GM21619 (cell line): ENCODE measurements around the gene LANCL2.
"Not testable (repeated sequence)": the region's sequence is repeated elsewhere in the genome, so short reads cannot be mapped to it uniquely, and the experiment has no call there.

Experiments used
- ATAC-seq: cut with Tn5 transposase; IDR thresholded peaks from one replicate; pipeline ENCODE4 v1.9.1; 2021; ENCODE audit not compliant: unreplicated experiment

The LANCL2 gene, protein sequence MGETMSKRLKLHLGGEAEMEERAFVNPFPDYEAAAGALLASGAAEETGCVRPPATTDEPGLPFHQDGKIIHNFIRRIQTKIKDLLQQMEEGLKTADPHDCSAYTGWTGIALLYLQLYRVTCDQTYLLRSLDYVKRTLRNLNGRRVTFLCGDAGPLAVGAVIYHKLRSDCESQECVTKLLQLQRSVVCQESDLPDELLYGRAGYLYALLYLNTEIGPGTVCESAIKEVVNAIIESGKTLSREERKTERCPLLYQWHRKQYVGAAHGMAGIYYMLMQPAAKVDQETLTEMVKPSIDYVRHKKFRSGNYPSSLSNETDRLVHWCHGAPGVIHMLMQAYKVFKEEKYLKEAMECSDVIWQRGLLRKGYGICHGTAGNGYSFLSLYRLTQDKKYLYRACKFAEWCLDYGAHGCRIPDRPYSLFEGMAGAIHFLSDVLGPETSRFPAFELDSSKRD

DNA sequence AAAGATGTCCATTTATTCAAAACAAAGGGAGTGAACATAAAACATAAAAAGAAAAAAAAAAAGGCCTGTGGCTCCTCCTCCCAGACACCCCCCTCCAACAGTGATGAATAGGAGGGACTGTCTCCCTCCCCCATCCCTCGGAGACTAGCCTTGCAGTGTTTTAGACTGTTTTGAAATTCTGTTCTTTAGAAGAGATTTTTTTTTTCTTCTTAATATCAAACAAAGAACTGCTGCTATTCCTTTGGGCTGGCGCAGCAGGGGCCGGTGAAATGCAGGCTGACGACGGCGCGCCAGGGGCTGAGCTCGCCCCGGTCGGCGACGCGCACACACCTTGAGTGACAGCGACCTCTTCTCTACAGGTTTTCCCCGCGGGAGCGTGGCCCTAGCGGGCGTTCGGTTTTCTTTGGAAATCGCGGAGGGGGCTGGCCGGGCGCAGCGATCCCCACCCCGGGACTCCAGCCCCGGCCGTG lies at the start of gene LANCL2:
TSS of gene LANCL2 (plus strand) at position 133 of the 470 bp plus-strand sequence. CDS start 689 bp downstream, outside the sequence.
- ATAC-seq, result peak; percentile 31

GRCh38 chr7:55325371-55325792 lies 39.8 kb upstream of the LANCL2 start:
- ATAC-seq, result no peak

GRCh38 chr7:55326081-55326835 lies 38.9 kb upstream of the LANCL2 start:
- no peak for ATAC-seq

DNA sequence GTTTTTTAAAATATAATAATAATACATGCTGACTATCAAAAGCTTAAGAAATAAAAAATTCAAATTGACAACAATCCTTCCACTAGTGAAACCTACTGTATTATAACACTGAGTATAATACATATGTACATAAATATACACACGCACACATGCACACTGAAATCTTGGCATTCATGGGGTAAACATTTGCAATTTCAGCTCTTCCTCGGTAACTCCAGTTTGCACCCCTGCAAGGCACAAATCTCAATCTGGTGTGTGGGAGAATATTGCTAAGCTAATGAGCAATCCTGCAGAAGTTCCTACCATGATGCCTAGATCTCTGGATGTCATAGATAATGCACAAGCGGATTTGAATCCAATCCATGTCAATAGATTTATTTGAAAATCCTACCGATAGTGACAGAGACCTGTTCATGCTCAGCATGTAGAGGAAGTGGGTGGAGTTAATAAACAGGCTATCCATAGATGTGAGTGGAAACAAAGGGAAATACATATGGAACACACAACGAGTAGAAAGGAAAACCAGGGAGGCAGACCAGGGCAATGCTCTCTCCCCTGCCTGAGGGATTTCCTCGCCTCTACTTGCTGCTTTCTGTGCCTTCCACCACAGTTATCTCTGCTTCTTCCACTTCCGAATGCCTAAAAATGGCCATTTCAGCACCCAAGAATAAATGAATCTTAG lies 38.1 kb upstream of the LANCL2 start:
- ATAC-seq, result no peak

DNA sequence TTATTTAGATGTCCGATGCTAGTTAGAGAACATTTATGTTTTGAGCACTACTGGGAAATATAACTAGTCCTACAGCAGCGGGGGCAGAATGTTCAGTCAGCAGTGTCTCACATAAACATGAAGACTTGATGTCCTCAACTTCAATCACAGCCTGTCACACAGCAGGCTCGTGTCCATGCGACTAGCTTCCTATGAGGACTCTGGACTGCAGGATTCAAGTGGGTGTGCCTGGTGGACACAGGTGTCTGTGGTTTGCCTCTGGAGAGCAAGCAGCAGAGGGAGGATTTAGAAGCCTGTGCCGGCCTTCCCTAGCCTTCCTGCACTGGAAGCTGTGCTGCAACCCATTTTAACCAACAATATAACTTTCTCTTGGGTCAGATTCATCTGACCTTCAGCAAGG lies 30.0 kb upstream of the LANCL2 start:
- ATAC-seq, result no peak

DNA sequence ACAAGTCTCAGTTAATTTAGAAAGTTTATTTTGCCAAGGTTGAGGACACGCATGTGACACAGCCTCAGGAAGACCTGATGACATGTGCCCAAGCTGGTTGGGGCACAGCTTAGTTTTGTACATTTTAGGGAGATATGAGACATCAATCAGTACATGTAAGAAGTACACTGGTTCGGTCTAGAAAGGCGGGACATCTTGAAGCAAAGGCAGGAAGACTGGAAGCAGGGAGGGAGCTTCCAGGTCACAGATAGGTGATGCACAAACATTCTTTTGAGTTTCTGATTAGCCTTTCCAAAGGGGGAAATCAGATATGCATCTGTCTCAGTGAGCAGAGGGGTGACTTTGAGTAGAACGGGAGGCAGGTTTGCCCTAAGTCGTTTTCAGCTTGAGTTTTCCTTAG lies 29.4 kb upstream of the LANCL2 start:
- ATAC-seq, result no peak

GRCh38 chr7:55336540-55336939 lies 28.6 kb upstream of the LANCL2 start:
- ATAC-seq, result no peak

- ATAC-seq, result no peak
Observed at GRCh38 chr7:55339033-55340000, 25.8 kb upstream of the LANCL2 start.

DNA sequence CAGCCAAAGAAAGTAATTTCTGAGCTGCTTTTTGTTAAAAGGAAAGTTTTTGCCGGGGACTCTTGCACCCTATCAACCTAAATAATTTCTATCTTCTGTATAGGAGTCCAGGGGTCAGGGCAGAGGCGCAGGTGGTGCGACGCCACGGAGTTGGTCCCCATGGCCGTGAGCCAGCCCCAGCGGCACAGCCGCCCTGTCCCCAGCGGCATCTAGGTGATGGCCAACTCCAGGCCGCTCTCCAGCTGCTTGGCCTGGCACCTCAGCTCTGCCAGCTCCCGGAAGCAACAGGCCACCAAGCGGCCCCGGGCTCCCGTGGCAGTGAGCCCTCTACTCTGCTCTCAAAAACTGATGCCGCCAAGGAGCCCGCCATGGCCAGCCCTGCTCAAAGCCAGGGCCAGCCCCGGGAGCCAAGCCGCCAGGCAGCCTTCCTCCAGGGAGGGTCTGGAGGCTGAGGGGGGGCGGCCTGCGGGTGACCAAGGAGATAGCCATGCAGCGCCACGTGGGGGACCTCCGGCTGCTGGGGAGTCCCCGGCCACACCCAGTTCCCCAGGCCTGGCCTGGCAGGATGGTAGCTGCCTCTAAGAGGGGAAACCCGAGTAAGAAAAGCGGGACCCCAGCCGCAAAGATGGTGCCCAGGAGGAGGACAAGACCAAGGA lies 22.8 kb upstream of the LANCL2 start:
- no peak for ATAC-seq

- ATAC-seq, result no peak
Observed at GRCh38 chr7:55343002-55343781, 21.9 kb upstream of the LANCL2 start.

DNA sequence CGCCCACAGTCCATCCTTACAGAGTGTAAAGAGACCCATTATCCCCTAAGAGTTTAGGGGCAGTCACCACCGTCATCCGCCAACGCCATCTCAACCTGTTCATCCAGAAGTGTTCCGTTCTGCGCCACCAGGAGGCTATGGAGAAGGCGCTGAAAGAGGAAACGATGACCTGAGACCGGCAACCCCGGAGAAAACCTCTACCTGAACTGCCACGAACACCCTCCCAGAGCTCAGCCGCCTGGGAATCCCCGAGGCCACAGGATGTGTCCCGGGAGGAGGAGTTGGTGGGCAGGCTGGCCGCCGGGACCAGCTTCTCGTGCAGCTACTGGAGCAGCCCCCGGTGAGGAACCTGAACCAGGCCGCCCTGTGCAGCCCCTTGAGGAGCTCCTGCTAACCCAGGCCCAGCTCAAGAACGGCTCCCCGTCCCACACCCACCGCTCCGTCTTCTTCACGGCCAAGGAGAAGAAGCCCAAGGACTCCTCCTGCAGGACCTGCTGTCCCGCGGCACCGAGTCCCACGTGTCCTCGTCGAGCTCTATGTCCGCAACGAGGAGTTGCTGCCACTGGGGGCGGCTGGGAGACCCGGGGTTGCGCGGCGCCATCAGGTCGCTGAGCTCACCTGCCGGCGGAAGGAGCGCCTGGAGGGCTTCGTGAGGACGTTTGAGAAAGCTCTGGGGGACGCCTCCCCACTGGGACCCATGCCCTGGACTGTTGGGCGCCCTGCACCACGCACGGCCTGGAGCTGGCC lies 21.1 kb upstream of the LANCL2 start:
- ATAC-seq, result no peak

- ATAC-seq, result no peak
Observed at GRCh38 chr7:55344840-55345239, 20.3 kb upstream of the LANCL2 start.

DNA sequence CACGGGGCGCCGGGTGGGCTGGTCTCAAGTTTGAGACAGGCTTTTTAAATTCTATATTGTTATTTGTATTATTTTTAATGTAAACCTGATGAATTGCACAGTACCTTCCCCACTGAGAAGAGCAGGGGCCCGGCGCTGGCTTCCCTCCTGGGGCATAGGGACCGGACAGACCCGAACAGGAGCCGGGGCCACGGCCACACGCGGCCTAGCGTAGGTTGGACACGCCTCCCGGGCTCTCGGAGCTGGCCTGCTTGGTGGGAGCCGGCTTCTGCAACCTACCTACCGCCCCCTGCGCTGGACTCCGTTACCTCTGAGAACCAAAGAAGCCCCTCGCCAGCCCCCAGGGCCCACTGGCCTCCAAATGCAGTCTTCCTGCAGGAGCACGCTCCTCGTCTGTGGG lies 19.8 kb upstream of the LANCL2 start:
- no peak for ATAC-seq

- no peak for ATAC-seq
Observed at GRCh38 chr7:55348502-55348901, 16.6 kb upstream of the LANCL2 start.

DNA sequence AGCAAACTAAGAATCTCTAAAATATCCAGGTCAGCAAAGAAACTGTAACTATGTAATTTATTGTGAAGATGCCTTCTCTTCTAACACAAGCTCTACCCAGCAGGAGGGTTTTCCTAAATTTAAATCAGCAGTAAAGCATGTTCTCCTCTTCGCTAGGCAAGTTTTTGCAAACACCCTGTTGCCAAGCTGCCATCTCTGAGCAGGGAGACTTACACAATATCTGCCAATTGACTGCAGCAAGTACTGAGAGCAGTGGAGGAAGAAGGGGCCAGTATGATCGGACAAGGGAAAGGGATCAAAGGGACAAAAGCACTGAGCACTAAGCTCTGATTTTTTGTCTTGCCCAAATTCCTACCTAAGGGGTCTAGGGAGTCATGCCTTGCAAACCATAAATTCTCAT lies 16.0 kb upstream of the LANCL2 start:
- no peak for ATAC-seq

DNA sequence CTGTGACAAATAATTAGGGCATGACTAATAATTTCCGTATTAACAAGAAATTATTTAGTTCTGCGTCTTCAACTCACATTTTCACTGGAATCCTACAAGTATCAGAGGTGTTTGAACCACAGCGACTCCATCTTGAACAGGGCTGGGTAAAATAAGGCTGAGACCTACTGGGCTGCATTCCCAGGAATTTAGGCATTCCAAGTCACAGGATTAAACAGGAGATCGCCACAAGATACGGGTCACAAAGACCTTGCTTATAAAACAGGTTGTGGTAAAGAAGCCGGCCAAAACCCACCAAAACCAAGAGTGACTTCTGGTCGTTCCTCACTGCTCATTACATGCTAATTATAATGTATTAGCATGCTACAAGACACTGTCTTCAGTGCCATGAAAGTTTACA lies 14.9 kb upstream of the LANCL2 start:
- no peak for ATAC-seq

GRCh38 chr7:55351263-55351662 lies 13.9 kb upstream of the LANCL2 start:
- no peak for ATAC-seq

DNA sequence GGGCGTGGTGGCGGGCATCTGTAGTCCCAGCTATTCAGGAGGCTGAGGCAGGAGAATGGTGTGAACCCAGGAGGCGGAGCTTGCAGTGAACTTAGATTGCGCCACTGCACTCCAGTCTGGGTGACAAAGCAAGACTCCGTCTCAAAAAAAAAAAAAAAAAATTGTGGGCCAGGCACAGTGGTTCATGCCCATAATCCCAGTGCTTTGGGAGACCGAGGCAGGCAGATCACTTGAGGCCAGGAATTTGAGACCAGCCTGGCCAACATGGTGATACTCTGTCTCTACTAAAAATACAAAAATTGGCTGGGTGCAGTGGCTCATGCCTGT lies 12.2 kb upstream of the LANCL2 start:
- not testable (repeated sequence) for ATAC-seq
